SJCRH30 (cell line): ENCODE measurements around the gene LAMA4. TPM values are rescaled to one million over a fixed set of nuclear protein-coding genes. Genes with fewer than 3 reads are reported as not detected.
"Not testable (repeated sequence)": the region's sequence is repeated elsewhere in the genome, so short reads cannot be mapped to it uniquely, and the experiment has no call there.

Experiments used
- DNase-seq, 2 experiments: peaks; one replicate each; pipeline ENCODE4 v3.0.0-alpha.2; 2015 to 2020
- H3K27ac ChIP-seq: fragments of 250-450 bp; sonication (Bioruptor Pico); 2 replicates; pipeline ENCODE4 v1.5.1; 2020; ENCODE audit warnings: mild to moderate bottlenecking, moderate library complexity
- H3K27me3 ChIP-seq: fragments of 250-450 bp; sonication (Bioruptor Pico); 2 replicates; pipeline ENCODE4 v1.5.1; 2020; ENCODE audit warnings: mild to moderate bottlenecking, moderate library complexity
- H3K36me3 ChIP-seq: fragments of 250-450 bp; sonication (Bioruptor Pico); 2 replicates; pipeline ENCODE4 v1.5.1; 2020; ENCODE audit warnings: mild to moderate bottlenecking, moderate library complexity
- H3K4me1 ChIP-seq: fragments of 250-450 bp; sonication (Bioruptor Pico); 2 replicates; pipeline ENCODE4 v1.5.1; 2020; ENCODE audit warnings: mild to moderate bottlenecking, moderate library complexity
- H3K4me3 ChIP-seq: fragments of 250-450 bp; sonication (Bioruptor Pico); 2 replicates; pipeline ENCODE4 v1.5.1; 2020; ENCODE audit warnings: mild to moderate bottlenecking, moderate library complexity
- H3K9me3 ChIP-seq: fragments of 250-450 bp; sonication (Bioruptor Pico); replicated peaks from 2 replicates; pipeline ENCODE4 v1.5.1; 2020; ENCODE audit warnings: mild to moderate bottlenecking, moderate library complexity
- total RNA-seq: library from RNA; depleted of rRNA; stranded (reverse); fragments of >200 nt; shearing (Covaris generic); gene quantifications from 2 replicates; pipeline ENCODE4 v1.2.3, GENCODE V29; 2014

The LAMA4 gene
- total RNA-seq, 1 experiment from 2014 or later = 28.5 TPM

DNA sequence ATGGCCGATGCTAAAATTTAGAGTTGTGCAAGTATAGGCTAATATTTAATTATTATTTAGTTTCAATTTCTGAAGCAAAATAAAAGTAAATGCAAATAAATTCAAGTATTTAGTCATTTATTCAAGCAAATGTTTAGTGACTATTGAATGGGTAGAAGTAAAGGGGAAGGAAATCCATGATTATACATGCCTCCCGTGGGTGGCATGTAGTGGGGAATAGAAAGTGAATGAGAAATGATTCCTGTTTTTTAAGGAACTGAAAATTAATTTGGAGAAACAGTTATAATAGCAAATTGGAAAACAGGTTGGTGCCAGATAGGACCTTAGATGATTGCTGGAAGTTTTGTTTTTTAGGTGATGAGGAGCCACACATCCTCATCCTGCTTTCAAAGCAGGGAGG lies 131.6 kb downstream of the LAMA4 start:
- Histone ChIP-seq H3K9me3 (no peaks in the 10 kb centered on the region), H3K27me3 (no peaks in the 10 kb centered on the region), H3K36me3 (no peaks in the 10 kb centered on the region), H3K4me1 (peaks cover 13% of the 10 kb centered on the region), H3K4me3 (no peak overlapping the region), H3K27ac (no peak overlapping the region)
- DNase-seq = no peak

- Histone ChIP-seq H3K9me3 (no peaks in the 10 kb centered on the region), H3K4me3 (no peak overlapping the region), H3K4me1 (peaks cover 48% of the 10 kb centered on the region), H3K36me3 (no peaks in the 10 kb centered on the region), H3K27me3 (no peaks in the 10 kb centered on the region), H3K27ac (peak overlapping the region; percentile 87)
- peak; percentile 63 to 85 for DNase-seq
Measured at GRCh38 chr6:112118034-112118433, 136.3 kb downstream of the LAMA4 start.

DNA sequence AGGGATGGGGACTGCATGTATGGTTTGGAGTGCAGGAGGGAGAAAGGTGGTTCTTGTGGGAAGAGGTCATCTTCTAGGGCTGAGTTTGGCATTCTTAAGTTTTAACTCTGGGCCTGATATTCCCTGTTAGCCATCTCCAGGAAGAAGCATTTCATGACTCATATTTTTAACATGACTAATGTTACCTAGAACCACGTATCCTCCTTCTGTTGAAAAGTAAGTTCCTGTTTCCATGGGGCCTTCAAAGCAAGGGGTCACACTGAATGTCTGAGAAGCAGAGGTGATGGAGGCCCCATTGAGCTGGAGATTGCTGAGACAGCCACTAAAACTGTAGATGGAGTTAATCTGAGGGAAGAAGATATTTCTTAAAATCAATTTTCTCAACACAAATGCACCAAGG lies 136.8 kb downstream of the LAMA4 start:
- H3K4me1 ChIP-seq = peaks cover 53% of the 10 kb centered on the region
- peak; percentile 26 to 54 for DNase-seq
- H3K27me3 ChIP-seq = no peaks in the 10 kb centered on the region
- peak overlapping the region; percentile 87 for H3K27ac ChIP-seq
- H3K9me3 ChIP-seq = no peaks in the 10 kb centered on the region
- H3K36me3 ChIP-seq = no peaks in the 10 kb centered on the region
- no peak overlapping the region for H3K4me3 ChIP-seq

DNA sequence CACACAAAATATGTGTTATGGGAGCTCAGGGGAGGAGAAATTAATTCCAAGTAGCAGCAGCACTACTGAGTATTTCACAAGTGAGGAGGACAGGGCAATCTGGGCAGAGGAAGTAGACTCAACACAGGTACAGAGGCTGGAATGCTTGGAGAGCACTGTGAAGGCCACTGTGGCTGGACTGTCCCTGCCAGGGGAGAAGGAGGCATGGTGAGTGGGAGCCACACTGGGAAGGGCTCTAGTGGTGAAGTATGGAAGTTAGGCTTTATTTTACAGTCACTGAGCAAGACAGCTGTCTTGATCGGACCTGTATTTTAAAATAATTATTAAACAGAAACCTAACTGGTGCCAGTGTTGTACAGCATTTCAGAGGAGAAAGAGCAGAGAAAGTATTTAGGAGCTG lies 138.1 kb downstream of the LAMA4 start:
- H3K27ac ChIP-seq = no peak overlapping the region; the same call in 1 of the 2 replicates
- H3K9me3 ChIP-seq = no peaks in the 10 kb centered on the region
- no peaks in the 10 kb centered on the region for H3K27me3 ChIP-seq
- peaks cover 60% of the 10 kb centered on the region for H3K4me1 ChIP-seq
- peak in 1 of 2 experiments; percentile 37 for DNase-seq
- no peaks in the 10 kb centered on the region for H3K36me3 ChIP-seq
- no peak overlapping the region for H3K4me3 ChIP-seq

DNA sequence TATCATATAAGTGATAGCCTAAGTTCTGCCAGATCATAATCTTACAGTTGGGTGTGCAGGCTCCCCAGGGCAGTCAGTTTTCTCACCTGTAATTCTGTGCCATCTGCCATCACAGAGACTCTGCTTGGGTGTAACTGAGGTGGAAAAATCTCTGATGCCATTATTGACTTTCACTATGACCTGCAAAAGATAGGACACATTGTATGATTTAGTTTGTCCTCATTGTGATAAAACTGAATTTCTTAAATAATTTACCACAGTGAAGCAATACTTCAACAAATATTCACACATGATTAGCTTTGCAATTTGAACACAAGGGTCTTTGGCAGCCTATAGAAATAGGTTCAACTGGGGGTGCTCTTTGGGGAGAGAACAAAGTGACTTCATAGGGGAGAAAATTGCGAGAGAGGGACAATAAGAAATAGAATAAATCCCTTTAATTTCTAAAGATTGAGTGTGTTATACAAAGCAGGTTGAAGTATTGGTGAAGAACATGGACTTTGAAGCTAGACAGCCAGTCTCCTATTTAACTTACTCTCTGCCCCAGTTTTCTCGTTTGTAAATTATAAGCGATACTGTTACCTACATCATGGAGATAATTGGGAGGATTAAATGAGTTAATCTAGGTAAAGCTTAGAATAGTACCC lies 139.7 kb downstream of the LAMA4 start:
- H3K9me3 ChIP-seq = no peaks in the 10 kb centered on the region
- H3K4me1 ChIP-seq = peaks cover 66% of the 10 kb centered on the region
- H3K27me3 ChIP-seq = no peaks in the 10 kb centered on the region
- no peak for DNase-seq
- no peak overlapping the region for H3K4me3 ChIP-seq
- H3K27ac ChIP-seq = no peak overlapping the region; the same call in 1 of the 2 replicates
- no peaks in the 10 kb centered on the region for H3K36me3 ChIP-seq

DNA sequence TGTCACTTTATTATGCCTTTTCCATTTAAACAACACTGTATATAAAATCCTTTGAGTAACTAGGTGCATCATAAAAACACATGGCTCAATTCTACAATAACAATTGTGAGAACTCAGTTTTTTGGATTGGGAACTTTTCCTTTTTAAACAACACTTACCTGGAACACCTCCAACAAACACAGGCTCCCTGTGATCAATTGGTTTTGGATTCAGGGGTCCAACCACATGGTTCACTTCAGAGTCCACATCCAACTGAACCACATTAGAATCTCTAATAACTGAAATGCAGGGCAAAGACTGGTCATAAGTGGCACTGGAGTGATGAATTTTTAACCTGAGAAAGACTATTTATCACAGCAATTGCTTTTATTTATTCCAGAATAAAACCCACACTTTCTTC lies 140.4 kb downstream of the LAMA4 start:
- no peak for DNase-seq
- Histone ChIP-seq H3K27ac (peak overlapping the region; percentile 87), H3K9me3 (no peaks in the 10 kb centered on the region), H3K27me3 (no peaks in the 10 kb centered on the region), H3K36me3 (no peaks in the 10 kb centered on the region), H3K4me3 (no peak overlapping the region; the same call in 1 of the 2 replicates), H3K4me1 (peaks cover 70% of the 10 kb centered on the region)

DNA sequence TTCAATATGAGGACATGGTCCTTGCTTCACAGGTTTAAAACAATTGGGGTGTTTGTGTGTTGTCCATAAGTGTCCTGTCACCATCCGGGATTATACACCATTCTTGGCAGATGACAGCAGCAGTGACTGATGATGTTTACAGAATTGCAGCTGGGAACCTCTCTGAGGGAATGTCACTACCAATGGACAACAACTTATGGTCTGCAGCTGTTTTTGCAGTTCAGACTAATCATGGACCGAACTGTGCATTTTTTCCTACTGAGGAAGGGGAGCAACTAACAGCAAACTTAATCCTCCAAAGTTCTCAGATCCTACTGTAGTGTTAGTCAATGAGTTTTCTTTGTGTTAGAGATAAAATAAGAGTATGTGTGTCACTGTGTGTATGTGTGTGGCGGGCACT lies 140.9 kb downstream of the LAMA4 start:
- peak; percentile 77 to 91 for DNase-seq
- Histone ChIP-seq H3K4me3 (peak overlapping the region; percentile 5; the same call in 1 of the 2 replicates), H3K27ac (peak overlapping the region; percentile 87), H3K9me3 (no peaks in the 10 kb centered on the region), H3K4me1 (peaks cover 65% of the 10 kb centered on the region), H3K36me3 (no peaks in the 10 kb centered on the region), H3K27me3 (no peaks in the 10 kb centered on the region)

GRCh38 chr6:112109262-112109661 lies 145.1 kb downstream of the LAMA4 start:
- peak; percentile 76 to 82 for DNase-seq
- H3K27ac ChIP-seq = peak overlapping the region; percentile 58
- no peaks in the 10 kb centered on the region for H3K27me3 ChIP-seq
- H3K4me1 ChIP-seq = peaks cover 36% of the 10 kb centered on the region
- H3K9me3 ChIP-seq = peaks cover 3% of the 10 kb centered on the region
- H3K36me3 ChIP-seq = no peaks in the 10 kb centered on the region
- peak overlapping the region; percentile 34 for H3K4me3 ChIP-seq

DNA sequence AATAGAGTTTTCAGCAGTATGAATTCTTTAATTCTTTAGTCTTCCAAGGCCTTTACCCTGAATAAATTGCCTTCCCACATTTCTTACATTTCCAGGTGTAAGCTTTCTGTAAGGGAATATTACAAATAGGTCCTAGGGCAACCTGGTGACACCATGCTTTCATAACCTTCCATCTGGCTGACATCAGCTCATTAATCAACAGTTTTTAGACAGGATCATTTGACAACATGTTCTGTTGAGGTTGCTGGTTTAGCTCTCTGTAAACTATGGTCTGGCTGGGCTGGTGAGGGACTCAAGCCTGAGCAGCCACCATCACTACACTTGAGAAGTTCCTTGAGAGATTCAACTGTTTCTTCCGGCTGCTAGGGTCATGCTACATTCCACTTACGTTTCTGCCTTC lies 147.8 kb downstream of the LAMA4 start:
- Histone ChIP-seq H3K27ac (no peak overlapping the region), H3K36me3 (0 out of 2 replicates have a peak, but pooled peaks cover 3% of the 10 kb centered on the region), H3K9me3 (peaks cover 3% of the 10 kb centered on the region), H3K4me1 (peaks cover 12% of the 10 kb centered on the region), H3K4me3 (no peak overlapping the region), H3K27me3 (no peaks in the 10 kb centered on the region)
- DNase-seq = no peak

DNA sequence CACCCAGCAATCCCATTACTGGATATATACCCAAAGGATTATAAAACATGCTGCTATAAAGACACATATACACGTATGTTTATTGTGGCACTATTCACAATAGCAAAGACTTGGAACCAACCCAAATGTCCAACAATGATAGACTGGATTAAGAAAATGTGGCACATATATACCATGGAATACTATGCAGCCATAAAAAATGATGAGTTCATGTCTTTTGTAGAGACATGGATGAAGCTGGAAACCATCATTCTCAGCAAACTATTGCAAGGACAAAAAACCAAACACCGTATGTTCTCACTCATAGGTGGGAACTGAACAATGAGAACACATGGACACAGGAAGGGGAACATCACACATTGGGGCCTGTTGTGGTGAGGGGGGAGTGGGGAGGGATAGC lies 148.3 kb downstream of the LAMA4 start:
- H3K27ac ChIP-seq, DNase-seq, H3K27me3 ChIP-seq, H3K4me3 ChIP-seq, H3K9me3 ChIP-seq, H3K36me3 ChIP-seq: not testable (repeated sequence)
- H3K4me1 ChIP-seq = peaks cover 12% of the 10 kb centered on the region

DNA sequence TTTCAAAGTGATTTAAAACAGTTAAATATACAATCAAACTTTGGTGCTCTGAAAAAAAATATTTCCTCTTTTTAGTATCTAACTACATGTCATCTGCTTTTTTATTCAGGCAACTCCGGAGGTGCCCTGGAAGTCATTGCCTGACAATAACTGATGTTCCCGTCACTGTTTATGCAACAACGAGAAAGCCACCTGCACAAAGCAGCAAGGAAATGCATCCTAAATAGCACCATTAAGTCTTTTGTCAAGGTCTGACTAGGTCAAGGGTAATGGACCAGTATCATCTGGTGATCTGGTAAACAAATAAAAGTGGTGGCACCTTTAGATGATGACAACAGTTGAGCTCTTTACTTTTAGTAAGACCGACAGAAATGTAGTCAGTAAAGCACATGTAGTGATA lies 153.8 kb downstream of the LAMA4 start:
- Histone ChIP-seq H3K9me3 (peaks cover 3% of the 10 kb centered on the region), H3K4me1 (no peaks in the 10 kb centered on the region), H3K27ac (no peak overlapping the region), H3K4me3 (no peak overlapping the region), H3K27me3 (no peaks in the 10 kb centered on the region), H3K36me3 (peaks cover 13% of the 10 kb centered on the region; the same call in 1 of the 2 replicates)
- no peak for DNase-seq

GRCh38 chr6:112096901-112097300 lies 157.5 kb downstream of the LAMA4 start:
- Histone ChIP-seq H3K4me3 (no peak overlapping the region), H3K27me3 (no peaks in the 10 kb centered on the region), H3K36me3 (peaks cover 13% of the 10 kb centered on the region; the same call in 1 of the 2 replicates), H3K27ac (no peak overlapping the region), H3K4me1 (no peaks in the 10 kb centered on the region; the same call in 1 of the 2 replicates), H3K9me3 (no peaks in the 10 kb centered on the region)
- no peak for DNase-seq

GRCh38 chr6:112087916-112088315 lies 166.5 kb downstream of the LAMA4 start:
- H3K4me1 ChIP-seq = no peaks in the 10 kb centered on the region
- peak overlapping the region; percentile 69 for H3K4me3 ChIP-seq
- H3K36me3 ChIP-seq = peaks cover 29% of the 10 kb centered on the region
- no peaks in the 10 kb centered on the region for H3K27me3 ChIP-seq
- H3K9me3 ChIP-seq = no peaks in the 10 kb centered on the region
- DNase-seq = no peak
- H3K27ac ChIP-seq = peak overlapping the region; percentile 79

GRCh38 chr6:112087136-112087911 lies 167.0 kb downstream of the LAMA4 start, which contains the start of the genes FAM229B and TUBE1:
Gene FAM229B, plus strand, starts transcription at chr6:112087591. Its CDS starts 11,693 bp downstream, at chr6:112099284.
Gene TUBE1, minus strand, starts transcription at chr6:112087482. Its CDS starts 48 bp downstream, at chr6:112087434.
- Histone ChIP-seq H3K27me3 (no peaks in the 10 kb centered on the region), H3K9me3 (no peaks in the 10 kb centered on the region), H3K36me3 (peaks cover 32% of the 10 kb centered on the region), H3K4me1 (no peaks in the 10 kb centered on the region), H3K4me3 (peak within 1 kb of the TSS; percentile 69), H3K27ac (peak within 1 kb of the TSS; percentile 79)
- peak; percentile 95 to 97 for DNase-seq

DNA sequence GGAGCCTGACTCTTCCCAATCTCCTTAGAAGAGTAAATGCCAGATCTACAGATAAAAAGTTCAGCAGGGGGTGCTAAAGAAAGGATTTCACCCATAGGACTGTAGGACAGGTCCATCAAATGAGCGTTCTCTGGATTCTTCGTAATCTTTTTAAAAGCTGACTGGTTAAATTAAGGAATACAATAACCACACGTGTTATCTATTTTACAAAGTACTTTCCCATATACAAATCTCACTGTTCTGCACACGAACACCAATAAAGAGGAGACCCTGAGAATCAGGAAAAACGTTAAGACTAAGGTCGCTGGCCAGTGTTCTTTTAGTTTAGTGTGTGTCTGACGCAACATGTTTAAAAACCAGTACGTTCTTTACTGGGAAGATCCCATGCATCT lies 167.6 kb downstream of the LAMA4 start:
- Histone ChIP-seq H3K4me3 (peak overlapping the region; percentile 69), H3K4me1 (no peaks in the 10 kb centered on the region), H3K36me3 (peaks cover 36% of the 10 kb centered on the region), H3K27ac (peak overlapping the region; percentile 79), H3K27me3 (no peaks in the 10 kb centered on the region), H3K9me3 (no peaks in the 10 kb centered on the region)
- peak; percentile 24 to 70 for DNase-seq
